Neural cell (in vitro differentiated cells): ENCODE data around the gene MDP1.
"Not testable (repeated sequence)": the region's sequence is repeated elsewhere in the genome, so short reads cannot be mapped to it uniquely, and the experiment has no call there.

Source experiments
- EP300 ChIP-seq: fragments of 450-650 bp; conservative IDR thresholded peaks from 2 replicates; pipeline ENCODE4 v1.6.1; 2014; ENCODE audit warnings: antibody characterized with exemption, mild to moderate bottlenecking, moderate library complexity; ENCODE audit not compliant: poor library complexity, severe bottlenecking
- EZH2 ChIP-seq: fragments of 200-600, 300-800 bp; shearing (Covaris generic), sonication (generic); IDR thresholded peaks from 2 replicates; pipeline ENCODE4 v1.6.1; 2014; ENCODE audit warnings: antibody characterized with exemption, low read length, borderline replicate concordance, mild to moderate bottlenecking; ENCODE audit not compliant: insufficient read depth, poor library complexity, severe bottlenecking
- MXI1 ChIP-seq: fragments of 450-650 bp; conservative IDR thresholded peaks from 2 replicates; pipeline ENCODE4 v1.6.1; 2014; ENCODE audit warnings: antibody characterized with exemption, mild to moderate bottlenecking; ENCODE audit not compliant: poor library complexity, severe bottlenecking
- POLR2AphosphoS5 ChIP-seq: IDR thresholded peaks from 2 replicates; pipeline ENCODE4 v1.6.1; 2012
- RAD21 ChIP-seq: fragments of 450-650 bp; conservative IDR thresholded peaks from 2 replicates; pipeline ENCODE4 v1.6.1; 2014; ENCODE audit warnings: antibody characterized with exemption, mild to moderate bottlenecking, moderate library complexity
- SMC3 ChIP-seq: fragments of 450-650 bp; conservative IDR thresholded peaks from 2 replicates; pipeline ENCODE4 v1.6.1; 2014; ENCODE audit warnings: antibody characterized with exemption, mild to moderate bottlenecking, moderate library complexity; ENCODE audit not compliant: poor library complexity
- TAF1 ChIP-seq: IDR thresholded peaks from 2 replicates; pipeline ENCODE4 v1.6.1; 2012; ENCODE audit warnings: low read depth
- TF ChIP-seq, protein P1 (sequence below): fragments of 450-650 bp; IDR thresholded peaks from 2 replicates; pipeline ENCODE4 v1.5.1; 2014; ENCODE audit warnings: antibody characterized with exemption, mild to moderate bottlenecking, moderate library complexity; ENCODE audit not compliant: poor library complexity, severe bottlenecking
- TF ChIP-seq, protein P2 (sequence below): IDR thresholded peaks from 2 replicates; pipeline ENCODE4 v1.6.1; 2012; ENCODE audit warnings: borderline replicate concordance

DNA sequence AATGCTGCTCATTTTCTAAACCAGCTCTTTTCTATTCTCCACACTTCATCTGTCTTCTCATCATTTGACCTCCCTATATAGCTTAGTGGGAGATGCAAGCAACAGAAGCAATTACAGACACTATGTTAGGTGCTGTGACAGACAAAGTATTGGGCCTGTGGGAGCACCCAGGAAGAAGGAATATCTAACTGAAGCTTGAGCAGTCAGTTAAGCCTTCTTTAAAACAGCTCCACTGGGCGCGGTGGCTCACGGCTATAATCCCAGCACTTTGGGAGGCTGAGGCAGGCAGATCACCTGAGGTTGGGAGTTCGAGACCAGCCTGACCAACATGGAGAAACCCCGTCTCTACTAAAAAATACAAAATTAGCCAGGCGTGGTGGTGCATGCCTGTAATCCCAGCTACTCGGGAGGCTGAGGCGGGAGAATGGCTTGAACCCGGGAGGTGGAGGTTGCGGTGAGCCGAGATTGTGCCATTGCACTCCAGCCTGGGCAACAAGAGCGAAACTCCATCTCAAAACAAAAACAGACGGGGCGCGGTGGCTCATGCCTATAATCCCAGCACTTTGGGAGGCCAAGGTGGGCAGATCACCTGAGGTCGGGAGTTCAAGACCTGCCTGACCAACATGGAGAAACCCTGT lies 12.5 kb downstream of the MDP1 start:
- TF ChIP-seq EZH2, POLR2AphosphoS5, TAF1, MXI1, RAD21, EP300, SMC3: not testable (repeated sequence)
- TF ChIP-seq, protein P1, sequence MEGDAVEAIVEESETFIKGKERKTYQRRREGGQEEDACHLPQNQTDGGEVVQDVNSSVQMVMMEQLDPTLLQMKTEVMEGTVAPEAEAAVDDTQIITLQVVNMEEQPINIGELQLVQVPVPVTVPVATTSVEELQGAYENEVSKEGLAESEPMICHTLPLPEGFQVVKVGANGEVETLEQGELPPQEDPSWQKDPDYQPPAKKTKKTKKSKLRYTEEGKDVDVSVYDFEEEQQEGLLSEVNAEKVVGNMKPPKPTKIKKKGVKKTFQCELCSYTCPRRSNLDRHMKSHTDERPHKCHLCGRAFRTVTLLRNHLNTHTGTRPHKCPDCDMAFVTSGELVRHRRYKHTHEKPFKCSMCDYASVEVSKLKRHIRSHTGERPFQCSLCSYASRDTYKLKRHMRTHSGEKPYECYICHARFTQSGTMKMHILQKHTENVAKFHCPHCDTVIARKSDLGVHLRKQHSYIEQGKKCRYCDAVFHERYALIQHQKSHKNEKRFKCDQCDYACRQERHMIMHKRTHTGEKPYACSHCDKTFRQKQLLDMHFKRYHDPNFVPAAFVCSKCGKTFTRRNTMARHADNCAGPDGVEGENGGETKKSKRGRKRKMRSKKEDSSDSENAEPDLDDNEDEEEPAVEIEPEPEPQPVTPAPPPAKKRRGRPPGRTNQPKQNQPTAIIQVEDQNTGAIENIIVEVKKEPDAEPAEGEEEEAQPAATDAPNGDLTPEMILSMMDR: not testable (repeated sequence)
- TF ChIP-seq, protein P2, sequence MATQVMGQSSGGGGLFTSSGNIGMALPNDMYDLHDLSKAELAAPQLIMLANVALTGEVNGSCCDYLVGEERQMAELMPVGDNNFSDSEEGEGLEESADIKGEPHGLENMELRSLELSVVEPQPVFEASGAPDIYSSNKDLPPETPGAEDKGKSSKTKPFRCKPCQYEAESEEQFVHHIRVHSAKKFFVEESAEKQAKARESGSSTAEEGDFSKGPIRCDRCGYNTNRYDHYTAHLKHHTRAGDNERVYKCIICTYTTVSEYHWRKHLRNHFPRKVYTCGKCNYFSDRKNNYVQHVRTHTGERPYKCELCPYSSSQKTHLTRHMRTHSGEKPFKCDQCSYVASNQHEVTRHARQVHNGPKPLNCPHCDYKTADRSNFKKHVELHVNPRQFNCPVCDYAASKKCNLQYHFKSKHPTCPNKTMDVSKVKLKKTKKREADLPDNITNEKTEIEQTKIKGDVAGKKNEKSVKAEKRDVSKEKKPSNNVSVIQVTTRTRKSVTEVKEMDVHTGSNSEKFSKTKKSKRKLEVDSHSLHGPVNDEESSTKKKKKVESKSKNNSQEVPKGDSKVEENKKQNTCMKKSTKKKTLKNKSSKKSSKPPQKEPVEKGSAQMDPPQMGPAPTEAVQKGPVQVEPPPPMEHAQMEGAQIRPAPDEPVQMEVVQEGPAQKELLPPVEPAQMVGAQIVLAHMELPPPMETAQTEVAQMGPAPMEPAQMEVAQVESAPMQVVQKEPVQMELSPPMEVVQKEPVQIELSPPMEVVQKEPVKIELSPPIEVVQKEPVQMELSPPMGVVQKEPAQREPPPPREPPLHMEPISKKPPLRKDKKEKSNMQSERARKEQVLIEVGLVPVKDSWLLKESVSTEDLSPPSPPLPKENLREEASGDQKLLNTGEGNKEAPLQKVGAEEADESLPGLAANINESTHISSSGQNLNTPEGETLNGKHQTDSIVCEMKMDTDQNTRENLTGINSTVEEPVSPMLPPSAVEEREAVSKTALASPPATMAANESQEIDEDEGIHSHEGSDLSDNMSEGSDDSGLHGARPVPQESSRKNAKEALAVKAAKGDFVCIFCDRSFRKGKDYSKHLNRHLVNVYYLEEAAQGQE: not testable (repeated sequence)
